ENCODE data around the gene POLR1D. TPM values are rescaled to one million over a fixed set of nuclear protein-coding genes. Genes with fewer than 3 reads are reported as not detected.

POLR1D gene
- total RNA-seq, 2 donors from 2014 or later = 129 to 150 TPM

Other genes with a start within 250 kb of the POLR1D start
- gene GTF3A, start 197.3 kb upstream of the POLR1D start, total RNA-seq = 100 to 1,000 TPM; 164 to 171 TPM
- gene MTIF3, start 171.3 kb upstream of the POLR1D start, total RNA-seq = 10 to 100 TPM; 33.2 to 38.3 TPM
- gene LNX2, start 1.4 kb upstream of the POLR1D start, total RNA-seq = 1 to 10 TPM; 4.6 to 6.9 TPM
- not detected for gene GSX1, start 170.6 kb downstream of the POLR1D start, total RNA-seq